ENCODE measurements around the gene RAG2. TPM values are rescaled to one million over a fixed set of nuclear protein-coding genes. Genes with fewer than 3 reads are reported as not detected.

The RAG2 gene
- total and polyA plus RNA-seq, 2 experiments from 2014 or later = not detected

- TF ChIP-seq CTCF (conservative IDR thresholded peaks at IDR 0.05; ENCODE audit: low read depth in 2 of 2) (no peak), NANOG (IDR thresholded peaks at IDR 0.05; ENCODE audit: borderline replicate concordance) (no peak), POLR2AphosphoS5 (IDR thresholded peaks at IDR 0.05; ENCODE audit: low read depth) (no peak), ZNF331 (CRISPR knock-in tag; IDR thresholded peaks at IDR 0.05; ENCODE audit: low read depth) (no peak), JUNB (IDR thresholded peaks at IDR 0.05; ENCODE audit: unreplicated experiment) (no peak)
- TF ChIP-seq, protein P1, sequence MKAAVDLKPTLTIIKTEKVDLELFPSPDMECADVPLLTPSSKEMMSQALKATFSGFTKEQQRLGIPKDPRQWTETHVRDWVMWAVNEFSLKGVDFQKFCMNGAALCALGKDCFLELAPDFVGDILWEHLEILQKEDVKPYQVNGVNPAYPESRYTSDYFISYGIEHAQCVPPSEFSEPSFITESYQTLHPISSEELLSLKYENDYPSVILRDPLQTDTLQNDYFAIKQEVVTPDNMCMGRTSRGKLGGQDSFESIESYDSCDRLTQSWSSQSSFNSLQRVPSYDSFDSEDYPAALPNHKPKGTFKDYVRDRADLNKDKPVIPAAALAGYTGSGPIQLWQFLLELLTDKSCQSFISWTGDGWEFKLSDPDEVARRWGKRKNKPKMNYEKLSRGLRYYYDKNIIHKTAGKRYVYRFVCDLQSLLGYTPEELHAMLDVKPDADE (IDR thresholded peaks at IDR 0.05) = no peak
These were observed 30.8 kb upstream of the RAG2 start (continued) for GRCh38 chr11:36628765-36629244.

DNA sequence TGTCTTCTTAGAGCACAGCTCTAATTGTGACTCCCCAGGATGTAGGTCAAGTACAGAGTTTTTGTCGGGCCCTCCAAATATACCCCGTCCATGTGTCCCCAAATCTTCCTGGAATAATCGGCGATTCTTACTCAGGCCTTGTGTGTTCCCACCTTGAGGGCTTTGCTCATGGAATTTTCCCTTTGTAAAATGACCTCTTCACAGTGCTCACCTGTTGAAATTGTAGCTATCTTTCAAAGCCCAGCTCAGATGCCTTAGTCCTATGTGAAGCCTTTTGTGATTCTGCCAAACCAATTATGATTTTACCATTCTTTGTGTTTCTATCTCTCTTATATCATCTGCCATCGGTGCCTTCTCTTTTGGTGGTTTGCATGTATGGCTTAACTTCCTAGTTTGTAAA lies 30.1 kb upstream of the RAG2 start:
- no peaks in the 10 kb centered on the region for H3K27me3 ChIP-seq (ENCODE audit: insufficient read depth)
- no peak overlapping the region for H2AFZ ChIP-seq
- no peak overlapping the region for H3K4me3 ChIP-seq
- no peaks in the 10 kb centered on the region for H3K4me1 Mint-ChIP-seq
- H3K4me1 ChIP-seq (ENCODE audit: insufficient read depth) = no peaks in the 10 kb centered on the region
- H3K9me2 ChIP-seq (ENCODE audit: insufficient read depth) = no peaks in the 10 kb centered on the region
- no peaks in the 10 kb centered on the region for H3K36me3 Mint-ChIP-seq (ENCODE audit: low read depth)
- no peak overlapping the region for H3K27ac ChIP-seq (ENCODE audit: low read depth)
- DNase-seq (ENCODE audit: low spot score) (no peak), ATAC-seq (no peak)
- TF ChIP-seq CREB1 (CRISPR knock-in tag; IDR thresholded peaks at IDR 0.05; ENCODE audit: low read depth) (no peak), STAT1 (IDR thresholded peaks at IDR 0.05; ENCODE audit: unreplicated experiment) (no peak), NANOG (IDR thresholded peaks at IDR 0.05; ENCODE audit: borderline replicate concordance) (no peak), EZH2phosphoT487 (IDR thresholded peaks at IDR 0.05; ENCODE audit: unreplicated experiment) (no peak)
- TF ChIP-seq, protein P2, sequence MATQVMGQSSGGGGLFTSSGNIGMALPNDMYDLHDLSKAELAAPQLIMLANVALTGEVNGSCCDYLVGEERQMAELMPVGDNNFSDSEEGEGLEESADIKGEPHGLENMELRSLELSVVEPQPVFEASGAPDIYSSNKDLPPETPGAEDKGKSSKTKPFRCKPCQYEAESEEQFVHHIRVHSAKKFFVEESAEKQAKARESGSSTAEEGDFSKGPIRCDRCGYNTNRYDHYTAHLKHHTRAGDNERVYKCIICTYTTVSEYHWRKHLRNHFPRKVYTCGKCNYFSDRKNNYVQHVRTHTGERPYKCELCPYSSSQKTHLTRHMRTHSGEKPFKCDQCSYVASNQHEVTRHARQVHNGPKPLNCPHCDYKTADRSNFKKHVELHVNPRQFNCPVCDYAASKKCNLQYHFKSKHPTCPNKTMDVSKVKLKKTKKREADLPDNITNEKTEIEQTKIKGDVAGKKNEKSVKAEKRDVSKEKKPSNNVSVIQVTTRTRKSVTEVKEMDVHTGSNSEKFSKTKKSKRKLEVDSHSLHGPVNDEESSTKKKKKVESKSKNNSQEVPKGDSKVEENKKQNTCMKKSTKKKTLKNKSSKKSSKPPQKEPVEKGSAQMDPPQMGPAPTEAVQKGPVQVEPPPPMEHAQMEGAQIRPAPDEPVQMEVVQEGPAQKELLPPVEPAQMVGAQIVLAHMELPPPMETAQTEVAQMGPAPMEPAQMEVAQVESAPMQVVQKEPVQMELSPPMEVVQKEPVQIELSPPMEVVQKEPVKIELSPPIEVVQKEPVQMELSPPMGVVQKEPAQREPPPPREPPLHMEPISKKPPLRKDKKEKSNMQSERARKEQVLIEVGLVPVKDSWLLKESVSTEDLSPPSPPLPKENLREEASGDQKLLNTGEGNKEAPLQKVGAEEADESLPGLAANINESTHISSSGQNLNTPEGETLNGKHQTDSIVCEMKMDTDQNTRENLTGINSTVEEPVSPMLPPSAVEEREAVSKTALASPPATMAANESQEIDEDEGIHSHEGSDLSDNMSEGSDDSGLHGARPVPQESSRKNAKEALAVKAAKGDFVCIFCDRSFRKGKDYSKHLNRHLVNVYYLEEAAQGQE (IDR thresholded peaks at IDR 0.05; ENCODE audit: unreplicated experiment) = no peak
- TF ChIP-seq, protein P3, sequence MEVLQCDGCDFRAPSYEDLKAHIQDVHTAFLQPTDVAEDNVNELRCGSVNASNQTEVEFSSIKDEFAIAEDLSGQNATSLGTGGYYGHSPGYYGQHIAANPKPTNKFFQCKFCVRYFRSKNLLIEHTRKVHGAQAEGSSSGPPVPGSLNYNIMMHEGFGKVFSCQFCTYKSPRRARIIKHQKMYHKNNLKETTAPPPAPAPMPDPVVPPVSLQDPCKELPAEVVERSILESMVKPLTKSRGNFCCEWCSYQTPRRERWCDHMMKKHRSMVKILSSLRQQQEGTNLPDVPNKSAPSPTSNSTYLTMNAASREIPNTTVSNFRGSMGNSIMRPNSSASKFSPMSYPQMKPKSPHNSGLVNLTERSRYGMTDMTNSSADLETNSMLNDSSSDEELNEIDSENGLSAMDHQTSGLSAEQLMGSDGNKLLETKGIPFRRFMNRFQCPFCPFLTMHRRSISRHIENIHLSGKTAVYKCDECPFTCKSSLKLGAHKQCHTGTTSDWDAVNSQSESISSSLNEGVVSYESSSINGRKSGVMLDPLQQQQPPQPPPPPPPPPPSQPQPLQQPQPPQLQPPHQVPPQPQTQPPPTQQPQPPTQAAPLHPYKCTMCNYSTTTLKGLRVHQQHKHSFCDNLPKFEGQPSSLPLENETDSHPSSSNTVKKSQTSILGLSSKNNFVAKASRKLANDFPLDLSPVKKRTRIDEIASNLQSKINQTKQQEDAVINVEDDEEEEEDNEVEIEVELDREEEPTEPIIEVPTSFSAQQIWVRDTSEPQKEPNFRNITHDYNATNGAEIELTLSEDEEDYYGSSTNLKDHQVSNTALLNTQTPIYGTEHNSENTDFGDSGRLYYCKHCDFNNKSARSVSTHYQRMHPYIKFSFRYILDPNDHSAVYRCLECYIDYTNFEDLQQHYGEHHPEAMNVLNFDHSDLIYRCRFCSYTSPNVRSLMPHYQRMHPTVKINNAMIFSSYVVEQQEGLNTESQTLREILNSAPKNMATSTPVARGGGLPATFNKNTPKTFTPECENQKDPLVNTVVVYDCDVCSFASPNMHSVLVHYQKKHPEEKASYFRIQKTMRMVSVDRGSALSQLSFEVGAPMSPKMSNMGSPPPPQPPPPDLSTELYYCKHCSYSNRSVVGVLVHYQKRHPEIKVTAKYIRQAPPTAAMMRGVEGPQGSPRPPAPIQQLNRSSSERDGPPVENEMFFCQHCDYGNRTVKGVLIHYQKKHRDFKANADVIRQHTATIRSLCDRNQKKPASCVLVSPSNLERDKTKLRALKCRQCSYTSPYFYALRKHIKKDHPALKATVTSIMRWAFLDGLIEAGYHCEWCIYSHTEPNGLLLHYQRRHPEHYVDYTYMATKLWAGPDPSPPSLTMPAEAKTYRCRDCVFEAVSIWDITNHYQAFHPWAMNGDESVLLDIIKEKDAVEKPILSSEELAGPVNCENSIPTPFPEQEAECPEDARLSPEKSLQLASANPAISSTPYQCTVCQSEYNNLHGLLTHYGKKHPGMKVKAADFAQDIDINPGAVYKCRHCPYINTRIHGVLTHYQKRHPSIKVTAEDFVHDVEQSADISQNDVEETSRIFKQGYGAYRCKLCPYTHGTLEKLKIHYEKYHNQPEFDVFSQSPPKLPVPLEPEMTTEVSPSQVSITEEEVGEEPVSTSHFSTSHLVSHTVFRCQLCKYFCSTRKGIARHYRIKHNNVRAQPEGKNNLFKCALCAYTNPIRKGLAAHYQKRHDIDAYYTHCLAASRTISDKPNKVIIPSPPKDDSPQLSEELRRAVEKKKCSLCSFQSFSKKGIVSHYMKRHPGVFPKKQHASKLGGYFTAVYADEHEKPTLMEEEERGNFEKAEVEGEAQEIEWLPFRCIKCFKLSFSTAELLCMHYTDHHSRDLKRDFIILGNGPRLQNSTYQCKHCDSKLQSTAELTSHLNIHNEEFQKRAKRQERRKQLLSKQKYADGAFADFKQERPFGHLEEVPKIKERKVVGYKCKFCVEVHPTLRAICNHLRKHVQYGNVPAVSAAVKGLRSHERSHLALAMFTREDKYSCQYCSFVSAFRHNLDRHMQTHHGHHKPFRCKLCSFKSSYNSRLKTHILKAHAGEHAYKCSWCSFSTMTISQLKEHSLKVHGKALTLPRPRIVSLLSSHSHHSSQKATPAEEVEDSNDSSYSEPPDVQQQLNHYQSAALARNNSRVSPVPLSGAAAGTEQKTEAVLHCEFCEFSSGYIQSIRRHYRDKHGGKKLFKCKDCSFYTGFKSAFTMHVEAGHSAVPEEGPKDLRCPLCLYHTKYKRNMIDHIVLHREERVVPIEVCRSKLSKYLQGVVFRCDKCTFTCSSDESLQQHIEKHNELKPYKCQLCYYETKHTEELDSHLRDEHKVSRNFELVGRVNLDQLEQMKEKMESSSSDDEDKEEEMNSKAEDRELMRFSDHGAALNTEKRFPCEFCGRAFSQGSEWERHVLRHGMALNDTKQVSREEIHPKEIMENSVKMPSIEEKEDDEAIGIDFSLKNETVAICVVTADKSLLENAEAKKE (CRISPR knock-in tag; IDR thresholded peaks at IDR 0.05) = no peak
- no peak overlapping the region for H3K4me3 Mint-ChIP-seq
- H3K27ac Mint-ChIP-seq = no peak overlapping the region
- no peaks in the 10 kb centered on the region for H3K27me3 Mint-ChIP-seq (ENCODE audit: insufficient read depth, low read depth, poor library complexity)
- no peaks in the 10 kb centered on the region for H3K79me2 ChIP-seq (replicated peaks; ENCODE audit: insufficient read depth)
- no peaks in the 10 kb centered on the region for H3K9me3 Mint-ChIP-seq
- no peak overlapping the region for H3K4me2 ChIP-seq
- no peaks in the 10 kb centered on the region for H3F3A ChIP-seq (replicated peaks; ENCODE audit: low read depth)
- no peaks in the 10 kb centered on the region for H4K20me1 ChIP-seq (replicated peaks; ENCODE audit: insufficient read depth)
- no peaks in the 10 kb centered on the region for H3K36me3 ChIP-seq (ENCODE audit: insufficient read depth)
